ENCODE measurements around the gene SSBP3.

DNA sequence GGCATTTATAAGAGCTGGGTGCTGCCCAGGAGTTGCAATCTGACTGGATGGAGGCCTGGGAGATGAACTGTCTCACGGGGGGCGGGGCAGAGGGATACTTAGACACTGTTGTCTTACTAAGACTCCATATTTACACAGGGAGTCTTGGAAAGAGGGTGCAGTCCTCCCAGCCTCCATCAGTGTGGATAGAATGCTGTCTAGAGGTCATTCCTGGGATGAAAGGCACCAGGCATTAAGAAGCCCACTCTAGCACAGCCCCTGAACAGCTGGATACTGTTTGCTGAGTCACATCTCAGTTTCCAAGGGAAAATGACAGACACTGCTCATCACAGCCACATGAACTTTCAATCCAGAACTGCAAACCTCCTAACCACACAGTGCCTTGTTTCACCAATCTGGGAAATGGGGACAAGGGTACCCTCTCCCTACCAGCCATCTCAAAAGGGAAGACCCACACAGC is 43.3 kb downstream of the SSBP3 start:
- TF ChIP-seq, protein P1, sequence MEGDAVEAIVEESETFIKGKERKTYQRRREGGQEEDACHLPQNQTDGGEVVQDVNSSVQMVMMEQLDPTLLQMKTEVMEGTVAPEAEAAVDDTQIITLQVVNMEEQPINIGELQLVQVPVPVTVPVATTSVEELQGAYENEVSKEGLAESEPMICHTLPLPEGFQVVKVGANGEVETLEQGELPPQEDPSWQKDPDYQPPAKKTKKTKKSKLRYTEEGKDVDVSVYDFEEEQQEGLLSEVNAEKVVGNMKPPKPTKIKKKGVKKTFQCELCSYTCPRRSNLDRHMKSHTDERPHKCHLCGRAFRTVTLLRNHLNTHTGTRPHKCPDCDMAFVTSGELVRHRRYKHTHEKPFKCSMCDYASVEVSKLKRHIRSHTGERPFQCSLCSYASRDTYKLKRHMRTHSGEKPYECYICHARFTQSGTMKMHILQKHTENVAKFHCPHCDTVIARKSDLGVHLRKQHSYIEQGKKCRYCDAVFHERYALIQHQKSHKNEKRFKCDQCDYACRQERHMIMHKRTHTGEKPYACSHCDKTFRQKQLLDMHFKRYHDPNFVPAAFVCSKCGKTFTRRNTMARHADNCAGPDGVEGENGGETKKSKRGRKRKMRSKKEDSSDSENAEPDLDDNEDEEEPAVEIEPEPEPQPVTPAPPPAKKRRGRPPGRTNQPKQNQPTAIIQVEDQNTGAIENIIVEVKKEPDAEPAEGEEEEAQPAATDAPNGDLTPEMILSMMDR (IDR thresholded peaks at IDR 0.05) = no peak
- TF ChIP-seq POLR2AphosphoS5 (IDR thresholded peaks at IDR 0.05) = no peak
- no peak for TF ChIP-seq POLR2A (IDR thresholded peaks at IDR 0.05; ENCODE audit: low read depth)
